Body of pancreas (tissue), 4 donors: Measurements from ENCODE around the gene CCNG1.

Source experiments
- CTCF ChIP-seq, 7 experiments: fragments of 450-650 bp in 4 of 7; fragments of 200-600 bp in 3 of 7; sonication (generic) in 3 of 7; IDR thresholded peaks; one replicate each; pipeline ENCODE4 v1.5.1; 2016 to 2019; ENCODE audit warnings: antibody characterized with exemption in 7 of 7
- POLR2A ChIP-seq, 3 donors: fragments of 450-650 bp; IDR thresholded peaks; one replicate each; pipeline ENCODE4 v1.6.1; 2016; ENCODE audit warnings: antibody characterized with exemption in 3 of 3, mild to moderate bottlenecking in 2 of 3

- TF ChIP-seq CTCF (IDR thresholded peaks at IDR 0.05) (no peak), POLR2A (IDR thresholded peaks at IDR 0.05) (no peak)
These were observed 28.0 kb upstream of the CCNG1 start for GRCh38 chr5:163409384-163409783.
